ENCODE results near the gene FDCSP. TPM values are rescaled to one million over a fixed set of nuclear protein-coding genes. Genes with fewer than 3 reads are reported as not detected.
"Not testable (repeated sequence)": the region's sequence is repeated elsewhere in the genome, so short reads cannot be mapped to it uniquely, and the experiment has no call there.

The FDCSP gene
- polyA plus RNA-seq, 5 donors, result not detected

GRCh38 chr4:70239131-70239883 lies 13.4 kb downstream of the FDCSP start:
- DNase-seq, result peak; percentile 2 to 12

- peak; percentile 84 to 90 for DNase-seq
Observed at GRCh38 chr4:70239884-70240591, 14.1 kb downstream of the FDCSP start.

- not testable (repeated sequence) for DNase-seq
Observed at GRCh38 chr4:70242297-70242696, 16.4 kb downstream of the FDCSP start, which contains the start of gene CSN3. Gene CSN3, plus strand, starts transcription at chr4:70242597. Its CDS starts 2,223 bp downstream, at chr4:70244820.

GRCh38 chr4:70243091-70243490 lies 17.2 kb downstream of the FDCSP start:
- DNase-seq, result no peak

- no peak for DNase-seq
Observed at GRCh38 chr4:70251250-70251944, 25.5 kb downstream of the FDCSP start.

GRCh38 chr4:70251945-70252277 lies 26.0 kb downstream of the FDCSP start:
- DNase-seq, result no peak

GRCh38 chr4:70269674-70270073 lies 43.8 kb downstream of the FDCSP start:
- peak in 1 of 2 donors; percentile 5 for DNase-seq

- DNase-seq, result no peak
Observed at GRCh38 chr4:70277121-70277520, 51.2 kb downstream of the FDCSP start.

- DNase-seq, result no peak
Observed at GRCh38 chr4:70280567-70280966, 54.6 kb downstream of the FDCSP start.

Other genes with a start within 250 kb of the FDCSP start
- gene STATH, start 230.2 kb upstream of the FDCSP start, polyA plus RNA-seq (ENCODE audit: insufficient read depth in 1 of 5, insufficient read length in 5 of 5, low replicate concordance in 1 of 5), result under 1 TPM in 1 of 5 donors, not detected in 4; 0.26 TPM
- gene HTN3, start 197.7 kb upstream of the FDCSP start, polyA plus RNA-seq (ENCODE audit: insufficient read depth in 1 of 5, insufficient read length in 5 of 5, low replicate concordance in 1 of 5), result not detected
- gene HTN1, start 175.7 kb upstream of the FDCSP start, polyA plus RNA-seq (ENCODE audit: insufficient read depth in 1 of 5, insufficient read length in 5 of 5, low replicate concordance in 1 of 5), result under 1 TPM in 2 of 5 donors, not detected in 3; 0.03 to 0.05 TPM
- gene PRR27, start 71.9 kb upstream of the FDCSP start, polyA plus RNA-seq (ENCODE audit: insufficient read depth in 1 of 5, insufficient read length in 5 of 5, low replicate concordance in 1 of 5), result under 1 TPM; 0.05 to 0.21 (median 0.09) TPM
- gene ODAM, start 30.4 kb upstream of the FDCSP start, polyA plus RNA-seq (ENCODE audit: insufficient read depth in 1 of 5, insufficient read length in 5 of 5, low replicate concordance in 1 of 5), result 10 to 100 TPM in 4 of 5 donors, 1 to 10 TPM in 1; 9.5 to 21.9 (median 16.0) TPM
- not detected for gene CSN3, start 16.5 kb downstream of the FDCSP start, polyA plus RNA-seq (ENCODE audit: insufficient read depth in 1 of 5, insufficient read length in 5 of 5, low replicate concordance in 1 of 5)
- gene CABS1, start 108.9 kb downstream of the FDCSP start, polyA plus RNA-seq (ENCODE audit: insufficient read depth in 1 of 5, insufficient read length in 5 of 5, low replicate concordance in 1 of 5), result not detected
- not detected for gene SMR3A, start 134.6 kb downstream of the FDCSP start, polyA plus RNA-seq (ENCODE audit: insufficient read depth in 1 of 5, insufficient read length in 5 of 5, low replicate concordance in 1 of 5)
- not detected for gene SMR3B, start 157.0 kb downstream of the FDCSP start, polyA plus RNA-seq (ENCODE audit: insufficient read depth in 1 of 5, insufficient read length in 5 of 5, low replicate concordance in 1 of 5)
- gene OPRPN, start 171.8 kb downstream of the FDCSP start, polyA plus RNA-seq (ENCODE audit: insufficient read depth in 1 of 5, insufficient read length in 5 of 5, low replicate concordance in 1 of 5), result not detected
- gene MUC7, start 246.1 kb downstream of the FDCSP start, polyA plus RNA-seq (ENCODE audit: insufficient read depth in 1 of 5, insufficient read length in 5 of 5, low replicate concordance in 1 of 5), result not detected

Measured in right lung (tissue), 5 donors.